ENCODE measurements around the gene FOXJ3.

FOXJ3 gene

GRCh38 chr1:42183210-42183956 is 151.7 kb downstream of the FOXJ3 start:
- no peak for DNase-seq

- DNase-seq: no peak
Observed at GRCh38 chr1:42181687-42182086, 153.3 kb downstream of the FOXJ3 start.

GRCh38 chr1:42179900-42180329 is 155.1 kb downstream of the FOXJ3 start:
- peak; percentile 33 for DNase-seq

GRCh38 chr1:42179275-42179674 is 155.8 kb downstream of the FOXJ3 start:
- peak; percentile 56 for DNase-seq

- DNase-seq: no peak
Observed at GRCh38 chr1:42178249-42178648, 156.8 kb downstream of the FOXJ3 start.

- DNase-seq: peak; percentile 97
Observed at GRCh38 chr1:42177541-42177981, 157.5 kb downstream of the FOXJ3 start.

- DNase-seq: peak; percentile 91
Observed at GRCh38 chr1:42176902-42177519, 158.0 kb downstream of the FOXJ3 start.

GRCh38 chr1:42175314-42176054 is 159.6 kb downstream of the FOXJ3 start:
- no peak for DNase-seq

- peak; percentile 72 for DNase-seq
Observed at GRCh38 chr1:42173961-42174735, 160.9 kb downstream of the FOXJ3 start.

GRCh38 chr1:42173155-42173933 is 161.7 kb downstream of the FOXJ3 start:
- peak; percentile 90 for DNase-seq

- no peak for DNase-seq
Observed at GRCh38 chr1:42172381-42173133, 162.5 kb downstream of the FOXJ3 start.

- DNase-seq: no peak
Observed at GRCh38 chr1:42171679-42172266, 163.3 kb downstream of the FOXJ3 start.

GRCh38 chr1:42170779-42171621 is 164.0 kb downstream of the FOXJ3 start:
- DNase-seq: peak; percentile 82

GRCh38 chr1:42168763-42169162 is 166.3 kb downstream of the FOXJ3 start:
- peak; percentile 49 for DNase-seq

- DNase-seq: no peak
Observed at GRCh38 chr1:42168391-42168670, 166.7 kb downstream of the FOXJ3 start.

- no peak for DNase-seq
Observed at GRCh38 chr1:42167611-42168390, 167.2 kb downstream of the FOXJ3 start.

GRCh38 chr1:42165511-42166210 is 169.4 kb downstream of the FOXJ3 start:
- DNase-seq: peak; percentile 99

GRCh38 chr1:42164551-42165420 is 170.2 kb downstream of the FOXJ3 start, which contains the start of gene GUCA2A:
GUCA2A (minus strand) TSS chr1:42164745; CDS start chr1:42164712, 33 bp downstream.
- no peak for DNase-seq

Data from NCI-H2029 treated with DMSO at 0.1 percent for 48 hours (cell line).